HEK293T (cell line): ENCODE measurements around the gene BRD2.

ENCODE experiments used
- CTCF ChIA-PET: fragments of 350-600 bp; formaldehyde crosslinking; extraction: SDS; loops from one replicate; lab custom pipeline; 2021; ENCODE audit warnings: antibody characterized with exemption, inconsistent platforms; lab: Yijun Ruan, JAX
- POLR2A ChIA-PET: fragments of 350-600 bp; formaldehyde crosslinking; extraction: SDS; loops from one replicate; lab custom pipeline; 2020; ENCODE audit warnings: antibody characterized with exemption, inconsistent platforms; lab: Yijun Ruan, JAX
- DNase-seq: peaks from one replicate; pipeline ENCODE4 v3.0.0; 2012; ENCODE audit warnings: mixed read lengths; ENCODE audit errors: extremely low spot score
- ARNT ChIP-seq: fragments of 450-650 bp; IDR thresholded peaks from 2 replicates; pipeline ENCODE4 v1.6.1; 2017; ENCODE audit warnings: mild to moderate bottlenecking
- BHLHE40 ChIP-seq: fragments of 450-650 bp; IDR thresholded peaks from 2 replicates; pipeline ENCODE4 v1.6.1; 2016; ENCODE audit warnings: mild to moderate bottlenecking, moderate library complexity, borderline replicate concordance
- CTBP1 ChIP-seq: fragments of 450-650 bp; IDR thresholded peaks from 2 replicates; pipeline ENCODE4 v1.6.1; 2016; ENCODE audit warnings: borderline replicate concordance
- ELF4 ChIP-seq: fragments of 450-650 bp; IDR thresholded peaks from 2 replicates; pipeline ENCODE4 v1.6.1; 2017; ENCODE audit warnings: antibody characterized with exemption
- FOXA1 ChIP-seq: fragments of 450-650 bp; IDR thresholded peaks from 2 replicates; pipeline ENCODE4 v1.6.1; 2016; ENCODE audit warnings: mild to moderate bottlenecking
- FOXK2 ChIP-seq: fragments of 450-650 bp; IDR thresholded peaks from 2 replicates; pipeline ENCODE4 v1.6.1; 2016; ENCODE audit warnings: mild to moderate bottlenecking
- FOXM1 ChIP-seq: fragments of 450-650 bp; IDR thresholded peaks from 2 replicates; pipeline ENCODE4 v1.6.1; 2017; ENCODE audit warnings: mild to moderate bottlenecking, borderline replicate concordance
- HDGF ChIP-seq: fragments of 450-650 bp; IDR thresholded peaks from 2 replicates; pipeline ENCODE4 v1.6.1; 2017; ENCODE audit warnings: antibody characterized with exemption, borderline replicate concordance
- L3MBTL2 ChIP-seq: fragments of 450-650 bp; conservative IDR thresholded peaks from 2 replicates; pipeline ENCODE4 v1.6.1; 2016; ENCODE audit warnings: mild to moderate bottlenecking
- LEF1 ChIP-seq: fragments of 450-650 bp; IDR thresholded peaks from 2 replicates; pipeline ENCODE4 v1.6.1; 2017; ENCODE audit warnings: mild to moderate bottlenecking, borderline replicate concordance
- NFRKB ChIP-seq: fragments of 450-650 bp; IDR thresholded peaks from 2 replicates; pipeline ENCODE4 v1.6.1; 2016; ENCODE audit warnings: mild to moderate bottlenecking, moderate library complexity
- SP1 ChIP-seq: fragments of 450-650 bp; IDR thresholded peaks from 2 replicates; pipeline ENCODE4 v1.6.1; 2017
- SUZ12 ChIP-seq: fragments of 450-650 bp; IDR thresholded peaks from 2 replicates; pipeline ENCODE4 v1.6.1; 2016; ENCODE audit warnings: mild to moderate bottlenecking
- TARDBP ChIP-seq: fragments of 450-650 bp; IDR thresholded peaks from 2 replicates; pipeline ENCODE4 v1.6.1; 2016
- ZNF384 ChIP-seq: fragments of 450-650 bp; IDR thresholded peaks from 2 replicates; pipeline ENCODE4 v1.6.1; 2016
- TF ChIP-seq, protein P1 (sequence below): fragments of 450-650 bp; IDR thresholded peaks from 2 replicates; pipeline ENCODE4 v1.6.1; 2016

The BRD2 gene

DNA sequence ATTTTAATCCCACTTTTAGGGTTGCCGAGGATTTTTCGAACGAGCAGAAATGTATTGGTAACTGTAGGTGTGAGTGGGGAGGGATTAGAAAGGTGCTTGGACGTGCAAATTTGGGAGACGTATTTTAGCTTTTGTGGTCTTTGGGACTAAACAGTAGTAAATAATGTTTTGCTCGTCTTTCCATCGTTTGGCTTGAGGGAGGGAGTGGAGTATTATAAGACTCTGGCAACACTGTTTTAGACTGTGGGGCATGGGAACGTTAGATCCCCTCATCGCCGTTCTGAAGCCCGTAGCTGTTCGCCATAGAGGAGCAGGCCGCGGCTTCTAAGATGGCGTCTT is 2.8 kb downstream of the BRD2 start:
- CTCF ChIA-PET, result interaction anchor here (0.6 to 4.1 kb wide), 6 partner anchors 13 to 463 kb away, joined by 3 to 33 read pairs (median 6); partner anchors contain the start of genes HLA-DMA and TAP2
- TF ChIP-seq NFRKB (peak; percentile 90), FOXA1 (no peak), ELF4 (no peak), L3MBTL2 (peak; percentile 3; the same call in 1 of the 2 replicates)
- no peak for DNase-seq
- POLR2A ChIA-PET, result interaction anchor here (0.7 to 10.4 kb wide), 46 partner anchors 8 to 1316 kb away, joined by 3 to 369 read pairs (median 6); partner anchors contain the start of genes APOM, B3GALT4, BAK1 and CUTA

DNA sequence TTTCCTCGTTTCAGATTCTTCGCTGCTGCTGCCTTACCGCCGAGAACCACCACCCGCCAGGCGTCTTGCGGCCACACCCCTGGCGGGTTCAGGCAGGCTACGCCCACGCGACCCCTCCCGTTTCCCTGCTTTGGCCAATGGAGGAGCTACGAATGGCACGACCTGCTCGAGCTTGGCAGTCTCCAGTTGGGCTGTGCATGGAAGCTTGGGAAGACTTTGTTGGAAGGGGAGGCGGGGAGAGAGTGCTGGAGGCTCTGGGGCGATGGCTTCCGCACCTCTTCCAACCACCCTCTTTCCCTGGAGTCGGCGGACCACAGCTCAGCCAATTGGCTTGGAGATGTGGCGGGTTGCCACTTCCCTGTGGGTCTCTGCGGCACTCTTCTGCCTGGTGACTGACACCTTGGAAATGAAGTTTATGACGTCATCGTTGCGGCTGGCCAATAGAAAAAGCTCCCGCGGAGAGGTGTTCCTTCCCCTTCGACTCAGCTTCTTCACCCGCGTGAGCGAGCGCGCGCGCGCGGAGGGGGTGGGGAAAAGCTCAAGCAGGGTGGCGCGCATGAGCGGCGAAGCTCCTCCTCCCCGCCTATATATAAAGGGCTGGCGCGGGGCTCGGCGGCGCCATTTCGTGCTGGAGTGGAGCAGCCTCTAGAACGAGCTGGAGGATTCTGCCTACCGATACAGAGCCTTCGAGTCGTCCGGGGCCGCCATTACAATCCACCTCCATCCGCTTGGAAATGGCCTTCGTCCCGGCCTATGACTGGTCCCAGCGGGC is 3.4 kb downstream of the BRD2 start:
- ChIA-PET CTCF (interaction anchor here (0.6 to 4.1 kb wide), 7 partner anchors 12 to 462 kb away, joined by 3 to 33 read pairs (median 6); partner anchors contain the start of genes HLA-DMA and TAP2), POLR2A (interaction anchor here (0.5 to 10.4 kb wide), 70 partner anchors 9 to 1316 kb away, joined by 3 to 369 read pairs (median 4); partner anchors contain the start of genes APOM, B3GALT4, BAK1 and CUTA)
- TF ChIP-seq SUZ12 (no peak), SP1 (no peak), NFRKB (no peak; the same call in 1 of the 2 replicates), HDGF (peak; percentile 95), BHLHE40 (no peak), CTBP1 (peak; percentile 28; the same call in 1 of the 2 replicates), FOXA1 (no peak), TARDBP (no peak), ELF4 (peak; percentile 98), FOXK2 (no peak), L3MBTL2 (peak; percentile 81), FOXM1 (no peak), ZNF384 (no peak), LEF1 (no peak; the same call in 1 of the 2 replicates), ARNT (no peak)
- TF ChIP-seq, protein P1, sequence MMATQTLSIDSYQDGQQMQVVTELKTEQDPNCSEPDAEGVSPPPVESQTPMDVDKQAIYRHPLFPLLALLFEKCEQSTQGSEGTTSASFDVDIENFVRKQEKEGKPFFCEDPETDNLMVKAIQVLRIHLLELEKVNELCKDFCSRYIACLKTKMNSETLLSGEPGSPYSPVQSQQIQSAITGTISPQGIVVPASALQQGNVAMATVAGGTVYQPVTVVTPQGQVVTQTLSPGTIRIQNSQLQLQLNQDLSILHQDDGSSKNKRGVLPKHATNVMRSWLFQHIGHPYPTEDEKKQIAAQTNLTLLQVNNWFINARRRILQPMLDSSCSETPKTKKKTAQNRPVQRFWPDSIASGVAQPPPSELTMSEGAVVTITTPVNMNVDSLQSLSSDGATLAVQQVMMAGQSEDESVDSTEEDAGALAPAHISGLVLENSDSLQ, result peak; percentile 97
- peak; percentile 91 for DNase-seq

DNA sequence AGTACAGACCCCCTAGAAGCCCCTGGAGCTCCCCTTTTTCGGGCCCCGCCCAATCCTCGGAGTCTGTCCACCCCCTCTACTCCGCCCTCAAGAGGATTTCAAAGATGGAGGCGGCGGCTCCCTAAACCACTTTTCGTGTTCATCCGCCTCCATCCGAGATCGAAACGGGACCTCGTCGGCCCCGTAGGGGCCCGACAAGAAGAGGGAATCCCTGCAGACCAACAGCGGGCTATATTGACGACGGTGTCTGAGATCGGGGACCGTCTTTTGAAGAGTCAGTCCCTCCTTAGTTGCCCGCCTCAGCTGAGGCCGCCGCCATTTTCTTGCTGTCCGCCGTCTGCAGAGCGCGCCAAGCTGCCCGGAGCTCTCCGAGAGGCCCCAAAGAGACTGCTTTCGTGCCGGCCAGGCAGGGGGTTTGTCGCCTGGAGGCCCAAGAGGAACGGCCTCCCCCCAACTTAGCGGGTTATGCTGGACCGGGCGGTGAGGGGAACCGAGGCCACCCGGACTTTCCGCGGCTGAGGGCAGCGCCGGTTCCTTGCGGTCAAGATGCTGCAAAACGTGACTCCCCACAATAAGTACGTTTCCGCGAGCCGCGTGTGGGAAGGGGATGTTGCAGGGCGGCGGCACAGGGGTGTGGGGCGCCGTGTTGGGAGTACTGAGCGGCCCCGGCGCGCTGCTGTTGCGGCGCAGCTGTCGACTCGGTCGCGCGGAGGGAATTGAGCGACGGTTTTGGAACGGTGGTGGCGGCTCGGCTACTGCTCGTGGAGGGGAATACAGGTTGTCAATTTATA is 4.2 kb downstream of the BRD2 start:
- TF ChIP-seq ARNT (0 out of 2 replicates have a peak, but pooled peaks have one; percentile 3), SP1 (no peak), NFRKB (peak; percentile 81), HDGF (peak; percentile 35; the same call in 1 of the 2 replicates)
- ChIA-PET POLR2A (interaction anchor here (0.7 to 10.4 kb wide), 57 partner anchors 10 to 1308 kb away, joined by 3 to 369 read pairs (median 5); partner anchors contain the start of genes BAK1, CUTA, FKBPL and GPANK1), CTCF (interaction anchor here (1.1 to 4.1 kb wide), 6 partner anchors 12 to 134 kb away, joined by 3 to 33 read pairs (median 8); partner anchors contain the start of genes HLA-DMA and TAP2)
- DNase-seq, result no peak

DNA sequence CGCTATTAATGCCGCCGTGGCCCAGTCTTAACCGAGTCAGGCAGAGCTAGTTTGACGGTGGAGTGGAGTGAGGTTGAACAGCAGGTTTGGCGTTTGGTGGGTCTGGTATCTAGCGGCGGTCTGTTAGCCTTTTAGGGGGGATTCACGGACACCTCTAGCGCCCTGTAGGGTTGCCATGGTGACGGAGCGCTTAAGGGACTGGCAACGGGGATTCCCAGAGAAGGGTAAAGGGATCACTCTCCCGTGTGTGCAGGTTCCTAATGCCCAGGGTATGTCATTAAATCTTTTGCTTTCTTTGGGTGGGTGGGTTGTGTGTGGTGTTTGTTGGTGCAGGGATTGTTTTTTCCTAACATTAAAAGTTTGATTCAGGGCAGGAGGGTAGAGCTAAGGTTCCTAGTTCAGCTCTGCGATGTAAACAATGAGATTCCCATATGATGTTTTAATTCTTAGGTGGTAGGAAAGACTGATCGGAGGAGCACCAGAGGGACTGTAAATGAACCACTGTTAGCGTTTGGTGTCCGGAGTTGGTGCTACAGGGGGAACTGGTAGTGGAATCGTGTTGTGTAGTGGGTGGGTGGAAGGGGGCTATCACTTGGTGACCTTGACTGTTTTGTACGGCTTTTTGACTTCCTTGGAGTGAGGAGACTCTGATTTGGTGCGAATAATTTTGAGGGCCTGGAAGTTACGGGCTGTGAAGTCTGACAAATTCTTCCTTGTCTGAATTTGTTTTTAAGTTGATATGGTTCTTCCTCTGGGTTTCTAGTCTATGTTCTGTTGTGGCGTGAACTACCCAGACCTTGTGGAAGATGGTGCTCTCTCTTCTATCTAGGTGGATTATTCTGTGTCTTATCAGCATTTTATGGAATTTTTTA is 5.0 kb downstream of the BRD2 start:
- TF ChIP-seq ZNF384 (no peak), FOXK2 (no peak), HDGF (no peak), ELF4 (no peak), FOXA1 (no peak), LEF1 (no peak), FOXM1 (no peak), CTBP1 (no peak), SUZ12 (no peak), SP1 (no peak), TARDBP (no peak), BHLHE40 (no peak), L3MBTL2 (no peak), ARNT (no peak)
- TF ChIP-seq, protein P1, result no peak
- DNase-seq, result no peak
- ChIA-PET CTCF (interaction anchor here (2.2 kb wide), 1 partner anchor 11 kb away, joined by 19 read pairs; no protein-coding TSS in a partner anchor), POLR2A (interaction anchor here (1.5 to 10.4 kb wide), 14 partner anchors 9 to 1309 kb away, joined by 3 to 369 read pairs (median 18); partner anchors contain the start of genes GPANK1, HLA-DMA, HLA-DMB and HSPA1A)

DNA sequence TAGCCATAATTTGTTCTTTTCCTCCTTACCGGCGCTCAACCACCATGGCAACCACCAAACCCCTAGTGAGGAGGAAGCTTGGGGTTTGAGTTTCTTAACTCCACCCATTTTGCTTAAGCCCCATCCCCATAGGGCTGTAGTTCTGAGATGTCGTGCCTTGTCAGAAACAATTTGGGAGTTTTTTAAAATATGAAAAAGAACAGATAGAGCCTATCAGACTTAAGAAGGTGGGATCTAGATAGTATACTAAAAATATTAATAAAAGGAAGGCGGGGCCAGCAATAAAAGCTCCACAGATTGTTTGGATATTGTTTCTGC is 5.6 kb downstream of the BRD2 start:
- ChIA-PET CTCF (interaction anchor here (2.2 kb wide), 1 partner anchor 11 kb away, joined by 19 read pairs; no protein-coding TSS in a partner anchor), POLR2A (interaction anchor here (5.4 to 10.4 kb wide), 4 partner anchors 8 to 80 kb away, joined by 113 to 369 read pairs (median 187); partner anchors contain the start of genes HLA-DMA and HLA-DMB)
- DNase-seq, result no peak
- TF ChIP-seq LEF1 (no peak), FOXM1 (no peak), ELF4 (no peak), NFRKB (no peak), BHLHE40 (no peak), L3MBTL2 (no peak), FOXK2 (no peak), FOXA1 (no peak)
- TF ChIP-seq, protein P1, result no peak
